ENCODE measurements around the gene NATD1. TPM values are rescaled to one million over a fixed set of nuclear protein-coding genes. Genes with fewer than 3 reads are reported as not detected.

NATD1 gene
- total RNA-seq, 1 donor from 2014 or later: 4.2 TPM

- DNase-seq (ENCODE audit: extremely low spot score in 2 of 2): no peak
- intact Hi-C loops (cut with DNase I): no loop called here
- TF ChIP-seq CTCF (IDR thresholded peaks at IDR 0.05): no peak
- TF ChIP-seq POLR2AphosphoS5 (IDR thresholded peaks at IDR 0.05; ENCODE audit: insufficient read depth in 1 of 2, low read depth in 1 of 2): no peak
- TF ChIP-seq POLR2A (IDR thresholded peaks at IDR 0.05): no peak
- H3K4me3 ChIP-seq: no peak overlapping the region
- no peaks in the 10 kb centered on the region for H3K36me3 ChIP-seq
- no peaks in the 10 kb centered on the region for H3K9me3 ChIP-seq
- H3K27me3 ChIP-seq: no peaks in the 10 kb centered on the region
- H3K27ac ChIP-seq: no peak overlapping the region
- H3K4me1 ChIP-seq: peaks cover 16% of the 10 kb centered on the region
Measured at GRCh38 chr17:21241564-21241963, 11.6 kb downstream of the NATD1 start.

GRCh38 chr17:21240369-21241055, 12.7 kb downstream of the NATD1 start:
- Histone ChIP-seq H3K36me3 (no peaks in the 10 kb centered on the region), H3K27me3 (no peaks in the 10 kb centered on the region), H3K9me3 (no peaks in the 10 kb centered on the region), H3K4me1 (peaks cover 16% of the 10 kb centered on the region), H3K27ac (no peak overlapping the region), H3K4me3 (no peak overlapping the region)
- DNase-seq (ENCODE audit: extremely low spot score in 2 of 2): no peak
- TF ChIP-seq POLR2A (IDR thresholded peaks at IDR 0.05): no peak
- no peak for TF ChIP-seq POLR2AphosphoS5 (IDR thresholded peaks at IDR 0.05; ENCODE audit: insufficient read depth in 1 of 2, low read depth in 1 of 2)
- TF ChIP-seq CTCF (IDR thresholded peaks at IDR 0.05): no peak
- intact Hi-C loops (cut with DNase I): no loop called here

GRCh38 chr17:21239680-21240368, 13.4 kb downstream of the NATD1 start:
- no peak for TF ChIP-seq POLR2A (IDR thresholded peaks at IDR 0.05)
- no peak for TF ChIP-seq CTCF (IDR thresholded peaks at IDR 0.05)
- no peak for TF ChIP-seq POLR2AphosphoS5 (IDR thresholded peaks at IDR 0.05; ENCODE audit: insufficient read depth in 1 of 2, low read depth in 1 of 2)
- Histone ChIP-seq H3K27ac (no peak overlapping the region), H3K4me1 (peaks cover 16% of the 10 kb centered on the region), H3K36me3 (no peaks in the 10 kb centered on the region), H3K9me3 (no peaks in the 10 kb centered on the region), H3K27me3 (no peaks in the 10 kb centered on the region), H3K4me3 (no peak overlapping the region)
- intact Hi-C loops (cut with DNase I): no loop called here
- no peak for DNase-seq (ENCODE audit: extremely low spot score in 2 of 2)

- no peaks in the 10 kb centered on the region for H3K27me3 ChIP-seq
- no peak for DNase-seq (ENCODE audit: extremely low spot score in 2 of 2)
- TF ChIP-seq POLR2A (IDR thresholded peaks at IDR 0.05): no peak
- no peak for TF ChIP-seq CTCF (IDR thresholded peaks at IDR 0.05)
- TF ChIP-seq POLR2AphosphoS5 (IDR thresholded peaks at IDR 0.05; ENCODE audit: insufficient read depth in 1 of 2, low read depth in 1 of 2): no peak
- H3K4me1 ChIP-seq: peaks cover 7% of the 10 kb centered on the region
- H3K36me3 ChIP-seq: no peaks in the 10 kb centered on the region
- H3K4me3 ChIP-seq: no peak overlapping the region
- H3K27ac ChIP-seq: no peak overlapping the region
- intact Hi-C loops (cut with DNase I): no loop called here
- H3K9me3 ChIP-seq: no peaks in the 10 kb centered on the region
Measured at GRCh38 chr17:21235921-21236320, 17.3 kb downstream of the NATD1 start.
